ENCODE measurements around the gene LOC101059915.
"Not testable (repeated sequence)": the region's sequence is repeated elsewhere in the genome, so short reads cannot be mapped to it uniquely, and the experiment has no call there.

GRCh38 chrX:71714064-71714463 is 46.7 kb downstream of the LOC101059915 start:
- not testable (repeated sequence) for TF ChIP-seq CTCF (IDR thresholded peaks at IDR 0.05; ENCODE audit: low read depth, low read length, poor library complexity, severe bottlenecking); EZH2phosphoT487 (IDR thresholded peaks at IDR 0.05; ENCODE audit: borderline replicate concordance, low read length)
